CD4-positive, alpha-beta T cell treated with Interleukin-6 at 100 ng/mL for 8 hours (primary cell): ENCODE results near the gene KIF27.
"Not testable (repeated sequence)": the region's sequence is repeated elsewhere in the genome, so short reads cannot be mapped to it uniquely, and the experiment has no call there.

Experiments
- DNase-seq: peaks from one replicate; pipeline ENCODE4 v3.0.0-alpha.2; 2020; ENCODE audit warnings: mixed read lengths, low spot score

KIF27 gene

DNA sequence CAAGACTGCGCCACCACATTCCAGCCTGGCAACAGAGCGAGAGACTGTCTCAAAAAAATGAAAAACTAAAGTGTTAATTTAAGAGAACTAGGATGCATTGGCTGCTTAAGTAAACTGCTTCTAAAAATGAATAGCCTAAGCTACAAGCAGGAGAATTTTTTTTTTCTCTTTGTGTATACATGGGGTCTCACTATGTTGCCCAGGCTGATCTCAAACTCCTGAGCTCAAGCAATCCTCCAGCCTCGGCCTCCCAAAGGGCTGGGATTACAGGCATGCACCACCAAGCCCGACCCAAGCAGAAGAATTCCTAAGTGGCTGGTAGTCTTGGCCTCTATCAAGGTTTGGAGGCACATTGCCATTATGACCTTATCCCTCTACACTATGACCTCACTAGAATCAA, 106.1 kb downstream of the KIF27 start:
- not testable (repeated sequence) for DNase-seq

DNA sequence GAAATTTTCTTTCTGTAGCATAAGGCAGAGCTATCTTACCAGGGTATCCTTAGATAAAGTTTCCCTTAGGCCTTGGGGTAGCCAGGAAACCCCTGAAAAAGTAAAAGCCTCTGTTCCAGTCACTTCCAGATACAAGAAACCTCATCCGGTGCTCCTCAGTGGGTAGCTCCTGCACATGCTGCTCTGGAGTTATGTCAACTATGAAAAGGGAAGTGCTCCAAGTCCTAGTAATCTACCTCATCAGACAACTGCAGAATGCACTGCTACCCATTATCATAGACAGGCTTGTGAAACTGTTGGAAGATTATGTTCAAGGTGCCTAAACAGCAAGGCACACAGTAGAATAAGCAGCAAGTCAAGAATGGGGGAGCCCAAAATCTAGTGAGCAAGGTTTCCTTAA, 112.0 kb downstream of the KIF27 start:
- not testable (repeated sequence) for DNase-seq

DNA sequence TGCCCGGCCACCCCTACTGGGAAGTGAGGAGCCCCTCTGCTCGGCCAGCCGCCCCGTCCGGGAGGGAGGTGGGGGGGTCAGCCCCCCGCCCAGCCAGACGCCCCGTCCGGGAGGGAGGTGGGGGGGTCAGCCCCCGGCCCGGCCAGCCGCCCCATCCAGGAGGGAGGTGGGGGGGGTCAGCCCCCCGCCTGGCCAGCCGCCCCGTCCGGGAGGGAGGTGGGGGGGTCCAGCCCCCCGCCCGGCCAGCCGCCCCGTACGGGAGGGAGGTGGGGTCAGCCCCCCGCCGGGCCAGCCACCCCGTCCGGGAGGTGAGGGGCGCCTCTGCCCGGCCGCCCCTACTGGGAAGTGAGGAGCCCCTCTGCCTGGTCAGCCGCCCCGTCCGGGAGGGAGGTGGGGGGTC, 116.8 kb downstream of the KIF27 start:
- DNase-seq = not testable (repeated sequence)

DNA sequence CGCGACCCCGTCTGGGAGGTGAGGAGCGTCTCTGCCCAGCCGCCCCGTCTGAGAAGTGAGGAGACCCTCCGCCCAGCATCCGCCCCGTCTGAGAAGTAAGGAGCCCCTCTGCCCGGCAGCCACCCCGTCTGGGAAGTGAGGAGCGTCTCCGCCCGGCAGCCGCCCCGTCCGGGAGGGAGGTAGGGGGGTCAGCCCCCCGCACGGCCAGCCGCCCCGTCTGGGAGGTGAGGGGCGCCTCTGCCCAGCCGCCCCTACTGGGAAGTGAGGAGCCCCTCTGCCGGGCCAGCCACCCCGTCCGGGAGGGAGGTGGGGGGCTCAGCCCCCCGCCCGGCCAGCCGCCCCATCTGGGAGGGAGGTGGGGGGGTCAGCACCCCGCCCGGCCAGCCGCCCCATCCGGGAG, 117.3 kb downstream of the KIF27 start:
- not testable (repeated sequence) for DNase-seq

DNA sequence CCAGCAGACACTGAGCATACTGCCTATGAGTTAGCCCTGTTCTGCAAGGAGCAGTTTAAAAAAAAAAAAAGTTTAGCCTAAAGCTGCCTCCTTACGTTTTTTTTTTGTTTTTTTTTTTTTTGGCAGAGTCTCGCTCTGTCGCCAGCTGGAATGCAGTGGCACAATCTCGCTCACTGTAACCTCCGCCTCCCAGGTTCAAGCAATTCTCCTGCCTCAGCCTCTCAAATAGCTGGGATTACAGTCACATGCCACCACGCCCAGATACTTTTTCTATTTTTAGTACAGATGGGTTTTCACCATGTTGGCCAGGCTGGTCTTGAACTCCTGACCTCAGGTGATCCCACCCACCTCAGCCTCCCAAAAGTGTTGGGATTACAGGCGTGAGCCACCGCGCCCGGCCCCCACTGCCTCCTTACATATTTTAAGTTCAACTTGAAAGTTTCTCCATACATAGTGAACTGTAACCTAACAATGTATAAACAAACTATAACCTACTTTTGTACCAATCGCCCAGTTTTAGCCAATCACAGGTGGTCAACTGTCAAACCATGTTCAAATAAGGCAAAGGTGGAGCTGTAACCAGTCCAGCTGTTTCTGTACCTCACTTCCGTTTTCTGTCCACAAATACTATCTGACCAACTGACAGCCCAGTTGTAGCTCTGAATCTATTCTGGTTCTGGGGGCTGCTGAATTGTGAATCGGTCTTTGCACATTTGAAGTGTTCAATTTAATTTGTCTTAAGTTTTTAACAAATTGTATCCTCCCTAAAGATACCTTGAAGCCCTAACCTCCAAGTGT, 120.8 kb downstream of the KIF27 start:
- DNase-seq = no peak

DNA sequence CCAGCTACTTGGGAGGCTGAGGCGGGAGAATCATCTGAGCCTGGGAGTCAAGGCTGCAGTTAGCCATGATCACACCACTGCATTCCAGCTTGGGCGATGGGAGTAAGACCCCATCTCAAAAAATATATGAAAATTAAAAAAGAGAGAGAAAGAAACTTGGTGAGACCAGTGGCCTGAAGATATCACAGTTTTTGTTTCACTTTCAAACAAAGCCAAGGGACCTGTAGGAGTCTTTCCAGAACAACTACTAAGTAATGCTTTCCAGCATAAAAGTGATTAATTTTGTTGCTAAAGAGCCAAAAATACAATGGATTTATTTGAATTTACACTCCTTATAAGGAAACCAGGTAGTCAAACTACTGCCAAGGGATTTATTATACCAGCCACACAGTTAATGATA, 127.2 kb downstream of the KIF27 start:
- DNase-seq = no peak

DNA sequence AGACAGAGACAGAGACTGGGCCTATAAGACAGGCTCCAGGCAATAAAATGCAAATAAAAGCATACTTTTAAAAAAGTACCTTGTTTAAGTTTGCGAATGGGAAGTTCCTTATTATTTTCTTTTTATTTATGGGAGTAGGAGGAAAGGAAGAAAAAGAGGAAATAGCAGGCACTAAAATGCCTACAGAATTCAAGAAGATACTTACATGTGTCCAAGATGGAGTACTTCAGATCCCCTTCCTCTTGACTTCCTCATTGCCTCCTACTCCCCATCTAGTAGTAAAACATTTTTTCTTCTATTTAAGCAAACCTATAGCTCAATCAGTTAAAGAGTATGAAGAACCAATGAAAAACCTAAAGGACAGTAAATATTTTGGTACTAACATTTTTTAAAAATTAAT, 128.5 kb downstream of the KIF27 start:
- DNase-seq = no peak
